Right renal pelvis (tissue), 4 donors: ENCODE measurements around the gene SLC4A1AP. TPM values are rescaled to one million over a fixed set of nuclear protein-coding genes. Genes with fewer than 3 reads are reported as not detected.

ENCODE experiments used
- DNase-seq, 4 donors: peaks; one replicate each; pipeline ENCODE4 v3.0.0-alpha.2; 2013; ENCODE audit warnings: low read depth in 4 of 4, low spot score in 3 of 4, missing footprints in 1 of 4
- polyA plus RNA-seq, 4 donors: library from polyadenylated mRNA; unstranded; fragments of 120-200 nt; gene quantifications; one replicate each; pipeline ENCODE4 v1.2.1, GENCODE V29; 2013; ENCODE audit not compliant: insufficient read length in 4 of 4

The SLC4A1AP gene
- polyA plus RNA-seq, 4 donors, result 31.0 to 34.7 (median 32.5) TPM

DNA sequence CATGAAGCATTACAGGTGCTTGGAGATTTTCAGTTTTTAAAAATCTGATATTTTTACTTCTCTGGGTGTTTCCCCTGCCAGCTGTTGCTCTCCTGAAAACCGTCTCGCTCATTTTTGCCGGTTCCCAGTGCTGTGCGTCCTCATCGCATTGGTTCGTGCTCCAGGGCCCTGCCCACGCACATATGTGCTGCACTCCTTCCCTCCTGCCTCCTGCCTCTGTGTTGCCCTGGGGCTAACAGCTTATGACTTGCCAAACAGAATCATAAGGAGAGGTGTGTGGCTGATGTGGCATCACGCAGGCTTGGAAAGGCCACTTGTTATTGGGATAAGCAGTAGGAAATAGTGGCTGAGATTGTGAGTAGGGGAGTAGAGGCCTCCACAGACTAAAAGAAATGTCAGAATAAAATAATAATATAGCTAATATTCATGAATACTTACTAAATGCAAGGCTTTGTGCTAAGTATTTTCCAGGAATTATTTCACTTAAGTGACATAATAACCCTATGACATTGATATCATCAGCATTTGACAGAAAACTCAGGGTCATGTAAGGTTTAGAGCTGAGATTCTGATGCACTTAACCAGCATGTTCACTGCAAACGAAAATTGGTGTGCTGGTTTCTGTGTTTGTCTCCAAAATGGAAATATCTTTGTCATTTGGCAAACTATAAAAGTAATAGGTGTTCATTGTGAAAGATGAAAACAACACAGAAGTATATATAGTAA lies 53.5 kb downstream of the SLC4A1AP start:
- DNase-seq, result no peak

DNA sequence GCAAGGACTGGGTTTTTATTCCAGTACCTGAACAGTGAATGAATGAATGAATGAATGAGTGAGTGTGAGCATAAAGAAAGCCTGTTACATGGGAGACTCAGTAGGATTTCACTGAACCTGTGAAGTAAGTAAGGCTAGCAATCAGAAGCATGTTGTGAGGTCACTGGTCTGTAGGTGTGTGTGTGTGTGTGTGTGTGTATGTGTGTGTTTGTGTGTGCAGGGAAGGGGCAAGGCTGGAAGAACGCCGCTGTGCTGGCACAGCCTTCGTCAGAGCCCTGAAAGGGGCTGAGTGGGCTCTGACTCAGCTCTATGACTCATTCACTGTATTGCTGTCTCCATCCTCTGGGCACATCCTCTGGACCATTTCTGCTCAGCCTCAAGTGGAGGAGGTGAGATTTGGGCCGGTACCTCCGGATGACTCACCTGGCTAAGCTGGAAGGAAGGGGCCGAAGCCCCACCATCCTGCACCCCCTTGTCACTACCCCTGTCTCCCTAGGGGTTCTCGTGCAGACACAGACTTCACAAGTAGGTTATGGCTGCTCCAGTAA lies 56.4 kb downstream of the SLC4A1AP start:
- no peak for DNase-seq

DNA sequence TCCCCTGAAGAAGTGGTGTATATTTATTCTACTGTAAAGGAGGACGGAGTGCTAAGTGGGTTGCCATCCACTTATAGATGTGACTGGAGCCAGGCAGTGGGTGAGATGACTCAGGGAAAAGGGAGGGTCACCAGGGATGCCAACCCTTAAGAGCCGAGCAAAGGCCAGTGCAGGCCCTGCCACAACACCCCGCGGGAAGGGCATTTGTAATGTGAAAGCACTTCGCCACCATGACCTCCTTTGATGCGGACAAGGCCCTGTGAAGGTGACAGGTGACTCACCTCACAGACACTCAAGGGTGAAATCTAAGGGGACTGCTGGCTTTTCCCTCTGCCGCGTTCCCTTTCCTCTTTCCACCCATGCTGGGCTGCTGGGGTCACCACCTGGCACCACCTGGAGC lies 57.6 kb downstream of the SLC4A1AP start:
- no peak for DNase-seq

DNA sequence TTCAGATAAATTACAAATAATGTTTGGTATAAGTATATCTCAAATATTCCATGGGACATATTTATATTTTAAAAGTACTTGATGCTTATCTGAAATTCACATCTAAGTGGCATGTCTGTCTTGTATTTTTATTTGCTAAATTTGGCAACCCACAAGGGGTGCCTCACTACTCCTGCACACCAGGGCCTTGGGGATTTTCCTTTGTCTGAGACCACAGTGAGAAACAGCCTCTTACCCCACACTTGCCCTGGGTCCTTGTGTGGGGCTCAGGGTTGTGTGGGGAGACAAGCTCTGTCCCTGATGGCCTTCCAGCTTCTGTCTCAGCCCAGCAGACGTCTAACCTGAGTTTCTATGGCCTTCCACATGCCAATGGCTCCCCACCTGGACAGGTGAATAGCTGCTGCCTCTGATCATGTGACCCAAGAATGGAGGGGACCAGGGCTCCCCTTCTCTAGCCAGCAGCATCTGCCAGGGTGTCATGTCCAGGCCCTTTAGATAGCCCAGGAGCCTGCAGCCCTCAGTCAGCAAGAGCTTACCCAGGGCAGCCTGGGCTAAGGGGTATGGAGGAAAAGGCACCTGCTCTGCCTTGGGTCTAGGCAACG lies 58.3 kb downstream of the SLC4A1AP start:
- DNase-seq, result no peak

DNA sequence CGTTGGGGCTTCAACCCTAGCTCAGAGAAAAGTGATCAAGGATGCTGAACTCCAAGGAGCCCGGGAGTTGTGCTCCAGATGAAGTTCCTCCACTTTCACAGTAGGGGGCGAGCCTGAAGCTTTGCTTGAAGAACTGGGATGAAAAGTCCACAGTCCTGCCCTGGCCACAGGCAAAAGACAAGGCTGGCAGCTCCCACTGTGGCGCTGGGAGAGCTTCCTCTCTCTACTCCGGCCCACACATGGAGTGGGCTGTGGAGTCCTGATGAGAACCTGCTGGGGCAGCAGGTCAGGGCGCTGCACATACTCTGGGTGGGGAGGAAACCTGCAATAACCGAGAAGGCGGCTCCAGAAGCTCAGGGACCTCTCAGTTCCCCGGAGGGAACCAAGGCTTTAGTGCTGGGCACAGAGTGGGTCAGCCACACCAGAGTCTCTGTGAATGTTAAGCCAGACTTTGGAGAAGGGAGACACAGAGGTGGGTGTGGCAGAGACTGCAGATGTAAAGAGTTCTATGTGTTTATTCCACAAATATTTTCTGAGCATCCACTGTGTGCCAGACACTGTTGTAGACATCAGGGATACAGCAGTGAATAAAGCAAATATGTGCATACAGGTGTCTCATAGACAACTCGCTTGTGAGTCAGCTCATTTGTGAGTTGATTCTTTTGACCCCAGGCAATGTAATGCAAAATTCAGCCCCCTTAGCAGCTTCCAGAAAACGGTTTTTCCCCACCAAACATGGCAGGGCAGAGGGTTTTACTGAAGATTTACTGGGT lies 59.9 kb downstream of the SLC4A1AP start:
- DNase-seq, result peak in 1 of 4 donors; percentile 50

GRCh38 chr2:27724191-27724590 lies 60.5 kb downstream of the SLC4A1AP start:
- no peak for DNase-seq

- DNase-seq, result no peak
Observed at GRCh38 chr2:27724905-27725701, 61.4 kb downstream of the SLC4A1AP start.

- DNase-seq, result no peak
Observed at GRCh38 chr2:27727257-27727656, 63.6 kb downstream of the SLC4A1AP start.

DNA sequence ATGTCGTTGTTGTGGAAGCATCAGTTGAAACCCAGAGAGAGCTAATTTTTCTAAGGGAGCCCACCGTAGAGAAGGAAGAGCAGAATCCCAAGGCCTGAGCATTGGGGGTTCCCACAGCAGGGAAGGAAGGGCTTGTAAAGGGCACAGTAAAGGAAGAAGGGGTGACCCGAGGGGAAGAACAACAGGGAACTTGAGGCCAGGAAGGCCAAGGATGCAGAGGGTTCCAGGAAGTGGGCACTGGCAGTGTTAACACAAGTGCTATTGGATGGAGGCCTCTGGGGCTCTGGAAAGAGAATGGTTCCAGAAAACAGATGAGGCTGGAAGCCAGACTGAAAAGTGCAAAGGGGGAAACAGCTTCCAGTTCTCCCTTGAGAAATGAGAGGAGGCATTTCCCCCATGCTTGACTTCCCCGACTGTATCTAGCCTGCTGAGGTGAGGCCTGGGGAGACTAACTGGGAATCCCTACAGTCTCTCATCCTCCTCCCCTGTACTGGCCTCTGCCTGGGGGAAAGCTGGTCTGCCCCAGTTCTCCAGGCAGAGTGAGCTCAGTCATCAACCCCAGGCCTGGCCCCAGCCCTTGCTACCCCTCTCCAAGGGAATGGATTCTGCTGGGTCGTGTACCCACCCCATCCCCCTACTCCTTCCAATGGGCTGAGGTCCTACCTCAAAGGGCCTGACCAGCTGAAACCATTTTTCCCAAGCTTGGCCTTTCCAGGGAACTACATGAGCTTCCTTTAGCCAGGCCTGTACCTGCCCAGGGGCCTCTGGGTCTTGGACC lies 64.6 kb downstream of the SLC4A1AP start:
- DNase-seq, result no peak

DNA sequence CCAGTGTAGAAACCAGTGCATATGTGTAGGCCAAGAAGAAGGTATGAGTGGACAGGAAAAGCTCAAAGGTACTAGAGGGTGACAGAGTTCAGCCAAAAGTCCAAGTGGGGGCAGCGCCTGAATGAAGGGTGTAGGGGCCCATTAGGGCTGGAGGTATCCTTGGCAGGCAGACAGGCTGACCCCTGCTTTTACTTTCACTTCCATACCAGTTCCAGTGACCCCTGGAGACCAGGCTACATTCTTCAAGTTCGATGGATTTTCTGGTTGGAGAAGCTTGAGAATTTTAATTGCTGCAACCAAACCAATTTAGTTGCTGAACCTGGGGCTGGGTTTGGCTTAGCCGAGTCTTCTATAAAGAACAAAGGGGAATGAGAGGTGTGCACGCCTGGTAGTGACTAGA lies 65.5 kb downstream of the SLC4A1AP start:
- peak in 1 of 4 donors; percentile 68 for DNase-seq

DNA sequence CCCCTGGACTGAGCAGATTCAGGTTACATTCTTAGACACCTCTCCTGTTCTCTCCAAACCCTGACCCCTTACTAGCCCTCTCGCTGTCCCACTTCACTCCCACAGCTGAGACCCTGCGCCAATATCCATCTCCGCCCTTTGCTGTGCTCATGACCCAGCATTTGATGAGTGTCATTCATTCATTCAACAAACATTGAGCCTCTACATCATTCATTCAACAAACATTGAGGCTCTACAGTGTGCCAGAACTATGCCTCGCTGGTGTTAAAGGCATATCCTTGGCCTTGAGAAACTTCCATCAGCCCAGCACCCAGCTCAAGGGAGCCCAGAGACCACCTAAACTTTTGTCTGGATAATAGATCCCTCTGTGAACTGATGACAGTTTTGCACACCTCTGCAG lies 65.9 kb downstream of the SLC4A1AP start:
- DNase-seq, result no peak

DNA sequence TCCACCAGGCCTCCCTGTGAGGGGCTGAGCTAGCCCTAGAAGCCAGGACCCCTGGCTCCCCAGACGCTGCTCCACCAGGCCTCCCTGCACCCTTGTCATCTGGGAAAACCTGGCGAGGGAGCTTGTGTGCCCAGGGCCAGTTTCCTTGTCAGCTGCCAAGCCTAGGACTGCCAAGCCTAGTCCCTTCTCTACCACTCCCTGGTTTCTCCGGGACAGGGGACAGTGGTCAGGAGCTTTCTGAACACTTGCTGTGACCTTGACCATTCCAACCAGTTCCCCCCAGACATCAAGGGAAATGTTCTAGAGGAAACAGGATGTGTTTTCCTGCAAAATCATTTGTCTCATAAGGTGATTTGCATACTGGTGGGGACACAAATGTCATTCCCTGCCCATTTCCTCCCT lies 66.6 kb downstream of the SLC4A1AP start:
- DNase-seq, result no peak

- no peak for DNase-seq
Observed at GRCh38 chr2:27730980-27731691, 67.4 kb downstream of the SLC4A1AP start.

GRCh38 chr2:27734305-27734704 lies 70.6 kb downstream of the SLC4A1AP start:
- DNase-seq, result no peak

DNA sequence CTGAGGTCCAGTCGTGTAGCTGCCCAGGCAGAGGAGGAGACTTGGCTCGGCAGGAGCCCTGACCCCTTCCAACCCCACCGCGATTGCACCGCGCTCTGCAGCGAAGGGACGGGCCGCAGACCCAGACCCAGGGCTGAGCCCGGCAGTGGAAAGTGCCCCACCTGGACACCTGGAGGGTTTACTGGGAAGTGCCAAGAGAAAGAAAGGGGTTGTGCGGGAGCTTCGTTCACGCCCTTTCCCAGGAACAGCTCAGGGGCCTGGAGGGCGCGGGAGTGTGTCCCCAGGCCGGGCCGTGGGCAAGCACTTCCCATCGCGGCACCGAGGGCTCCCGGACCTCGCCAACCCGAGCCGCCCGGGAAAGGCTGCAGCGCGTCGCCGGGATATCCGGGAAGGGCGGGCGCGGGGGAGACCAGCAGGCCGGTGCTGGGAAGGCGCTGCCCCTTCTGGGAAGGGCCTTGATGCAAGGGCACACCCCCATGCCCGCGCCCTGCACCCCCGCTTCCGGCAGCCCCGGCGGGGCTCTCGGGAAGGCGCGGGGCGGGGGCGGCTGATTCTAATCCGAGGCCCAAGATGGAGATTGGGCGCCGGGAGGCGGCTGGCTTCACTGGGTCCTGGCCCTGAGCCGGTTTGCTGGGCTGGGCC lies 71.7 kb downstream of the SLC4A1AP start:
- DNase-seq, result peak in 1 of 4 donors; percentile 49

DNA sequence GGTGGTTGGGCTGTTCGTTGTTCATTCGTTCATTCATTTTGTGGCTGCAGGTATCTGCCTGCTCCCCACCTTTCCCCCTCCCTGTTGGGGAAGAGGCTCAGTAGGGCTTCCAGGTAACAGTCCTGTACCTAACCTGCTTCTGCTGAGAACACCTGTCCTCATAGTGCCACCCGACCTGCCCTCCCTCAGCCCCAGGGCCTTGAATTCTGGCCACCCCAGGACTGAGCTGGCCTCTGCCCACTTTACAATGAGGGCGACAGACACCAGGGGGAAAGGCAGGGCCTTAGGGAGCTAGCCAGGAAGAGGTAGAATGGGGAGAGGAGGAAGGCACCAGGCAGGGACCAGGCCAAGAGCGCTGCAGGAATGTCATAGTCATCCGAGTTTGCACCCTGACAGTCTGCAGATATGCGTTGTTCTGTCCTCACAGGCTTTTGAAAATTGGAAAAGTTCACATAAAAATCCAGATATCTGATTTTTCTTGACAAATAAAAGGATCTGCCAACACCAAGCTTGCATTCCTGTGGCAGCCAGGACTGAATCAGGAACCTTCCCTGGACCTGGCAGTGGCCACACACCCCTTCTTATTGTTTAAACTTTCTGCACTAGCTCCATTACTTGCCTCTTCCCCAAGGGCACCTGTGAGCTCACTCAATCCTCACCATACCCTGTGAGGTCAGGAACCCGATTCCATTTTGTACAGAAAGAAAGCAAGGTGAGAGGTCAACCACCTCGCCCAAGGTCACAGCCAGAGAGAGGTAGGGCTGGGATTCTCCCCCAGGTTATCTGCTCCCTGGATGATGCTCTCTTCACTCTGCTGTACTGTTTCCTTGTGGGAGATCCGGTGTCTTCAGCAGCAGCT lies 72.6 kb downstream of the SLC4A1AP start:
- no peak for DNase-seq

DNA sequence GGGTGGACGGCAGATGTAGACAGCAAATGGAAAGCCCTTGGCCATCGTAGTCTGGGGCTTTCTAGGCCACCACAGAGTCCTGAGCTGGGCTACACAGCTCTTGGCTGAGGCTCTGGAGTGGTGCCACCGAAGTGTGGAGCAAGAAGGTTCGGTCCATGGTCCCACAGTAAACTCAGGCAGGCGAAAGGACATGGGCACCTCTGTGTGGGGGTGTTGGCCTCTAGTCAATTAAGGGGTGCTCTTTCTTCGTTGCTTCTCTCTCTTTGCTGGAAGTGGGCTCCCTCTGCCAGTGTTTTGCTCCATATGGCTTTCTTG lies 73.2 kb downstream of the SLC4A1AP start:
- no peak for DNase-seq
